ENCODE results near the gene LRRC8D.

The LRRC8D gene

GRCh38 chr1:89946532-89946931 lies 125.7 kb downstream of the LRRC8D start:
- DNase-seq (ENCODE audit: low read depth) = no peak
- no peak for TF ChIP-seq POLR2A (IDR thresholded peaks at IDR 0.05; ENCODE audit: extremely low read depth, insufficient read length)
- no peak for TF ChIP-seq MAX (IDR thresholded peaks at IDR 0.05; ENCODE audit: low read depth, low read length)
- TF ChIP-seq MYC (IDR thresholded peaks at IDR 0.05; ENCODE audit: low read depth, low read length) = no peak
- no peak for TF ChIP-seq CTCF (IDR thresholded peaks at IDR 0.05; ENCODE audit: low read depth, low read length)
- H3K4me3 ChIP-seq (ENCODE audit: low read depth, low read length) = no peak overlapping the region

- DNase-seq (ENCODE audit: low read depth) = no peak
- TF ChIP-seq CTCF (IDR thresholded peaks at IDR 0.05; ENCODE audit: low read depth, low read length) = no peak
- no peak for TF ChIP-seq MYC (IDR thresholded peaks at IDR 0.05; ENCODE audit: low read depth, low read length)
- no peak for TF ChIP-seq POLR2A (IDR thresholded peaks at IDR 0.05; ENCODE audit: extremely low read depth, insufficient read length)
- no peak for TF ChIP-seq MAX (IDR thresholded peaks at IDR 0.05; ENCODE audit: low read depth, low read length)
- no peak overlapping the region for H3K4me3 ChIP-seq (ENCODE audit: low read depth, low read length)
Measured at GRCh38 chr1:89948722-89949345, 128.0 kb downstream of the LRRC8D start.

GRCh38 chr1:89949991-89950624 lies 129.3 kb downstream of the LRRC8D start:
- no peak for DNase-seq (ENCODE audit: low read depth)
- TF ChIP-seq MYC (IDR thresholded peaks at IDR 0.05; ENCODE audit: low read depth, low read length) (no peak), CTCF (IDR thresholded peaks at IDR 0.05; ENCODE audit: low read depth, low read length) (no peak), POLR2A (IDR thresholded peaks at IDR 0.05; ENCODE audit: extremely low read depth, insufficient read length) (no peak), MAX (IDR thresholded peaks at IDR 0.05; ENCODE audit: low read depth, low read length) (no peak)
- no peak overlapping the region for H3K4me3 ChIP-seq (ENCODE audit: low read depth, low read length)

GRCh38 chr1:89950703-89951102 lies 129.9 kb downstream of the LRRC8D start:
- no peak overlapping the region for H3K4me3 ChIP-seq (ENCODE audit: low read depth, low read length)
- no peak for DNase-seq (ENCODE audit: low read depth)
- TF ChIP-seq CTCF (IDR thresholded peaks at IDR 0.05; ENCODE audit: low read depth, low read length) (no peak), MAX (IDR thresholded peaks at IDR 0.05; ENCODE audit: low read depth, low read length) (no peak), MYC (IDR thresholded peaks at IDR 0.05; ENCODE audit: low read depth, low read length) (no peak), POLR2A (IDR thresholded peaks at IDR 0.05; ENCODE audit: extremely low read depth, insufficient read length) (no peak)

GRCh38 chr1:89951766-89952604 lies 131.2 kb downstream of the LRRC8D start:
- TF ChIP-seq POLR2A (IDR thresholded peaks at IDR 0.05; ENCODE audit: extremely low read depth, insufficient read length) = no peak
- no peak for TF ChIP-seq MYC (IDR thresholded peaks at IDR 0.05; ENCODE audit: low read depth, low read length)
- TF ChIP-seq MAX (IDR thresholded peaks at IDR 0.05; ENCODE audit: low read depth, low read length) = no peak
- H3K4me3 ChIP-seq (ENCODE audit: low read depth, low read length) = no peak overlapping the region
- no peak for DNase-seq (ENCODE audit: low read depth)
